GM21367 (cell line): ENCODE results near the gene KCNMA1.
"Not testable (repeated sequence)": the region's sequence is repeated elsewhere in the genome, so short reads cannot be mapped to it uniquely, and the experiment has no call there.

Experiments
- ATAC-seq: cut with Tn5 transposase; IDR thresholded peaks from one replicate; pipeline ENCODE4 v1.9.1; 2021; ENCODE audit not compliant: unreplicated experiment

The KCNMA1 gene

DNA sequence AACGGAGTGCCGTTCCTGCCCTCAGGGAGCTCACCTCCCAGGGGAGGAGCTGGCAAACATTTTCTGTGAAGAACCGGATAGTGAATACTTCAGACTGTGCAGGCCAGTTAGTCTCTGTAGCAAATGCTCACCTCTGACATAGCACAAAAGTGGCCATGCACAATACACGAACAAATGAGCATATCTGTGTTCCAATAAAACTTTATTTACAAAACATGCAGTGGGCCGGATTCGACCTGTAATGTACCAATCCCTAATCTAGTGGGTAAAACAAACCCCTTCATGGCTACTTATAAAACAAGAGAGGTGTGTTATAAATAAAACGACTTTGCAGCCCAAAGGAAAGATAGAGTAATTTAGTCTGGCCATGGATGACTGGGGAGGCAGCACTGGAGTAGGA, 48.7 kb downstream of the KCNMA1 start:
- no peak for ATAC-seq

DNA sequence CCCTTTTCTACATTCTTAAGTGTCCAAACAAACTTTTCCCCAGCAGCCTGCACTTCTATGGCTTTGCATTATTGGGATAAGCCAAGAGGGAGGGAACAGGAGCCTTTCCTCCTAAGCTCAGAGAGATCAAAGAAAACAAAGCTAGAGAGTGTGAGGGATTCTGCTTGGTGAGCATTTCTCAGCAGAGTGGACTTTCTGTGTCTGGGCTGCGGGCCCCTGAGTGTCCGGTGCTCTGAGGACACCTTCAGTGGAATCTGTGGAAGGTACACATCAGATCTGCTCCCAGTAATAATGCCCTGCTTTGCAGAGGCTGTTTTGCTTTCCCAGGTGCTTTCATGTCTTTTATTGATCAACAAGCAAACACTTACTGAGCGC, 50.2 kb downstream of the KCNMA1 start:
- ATAC-seq = no peak

DNA sequence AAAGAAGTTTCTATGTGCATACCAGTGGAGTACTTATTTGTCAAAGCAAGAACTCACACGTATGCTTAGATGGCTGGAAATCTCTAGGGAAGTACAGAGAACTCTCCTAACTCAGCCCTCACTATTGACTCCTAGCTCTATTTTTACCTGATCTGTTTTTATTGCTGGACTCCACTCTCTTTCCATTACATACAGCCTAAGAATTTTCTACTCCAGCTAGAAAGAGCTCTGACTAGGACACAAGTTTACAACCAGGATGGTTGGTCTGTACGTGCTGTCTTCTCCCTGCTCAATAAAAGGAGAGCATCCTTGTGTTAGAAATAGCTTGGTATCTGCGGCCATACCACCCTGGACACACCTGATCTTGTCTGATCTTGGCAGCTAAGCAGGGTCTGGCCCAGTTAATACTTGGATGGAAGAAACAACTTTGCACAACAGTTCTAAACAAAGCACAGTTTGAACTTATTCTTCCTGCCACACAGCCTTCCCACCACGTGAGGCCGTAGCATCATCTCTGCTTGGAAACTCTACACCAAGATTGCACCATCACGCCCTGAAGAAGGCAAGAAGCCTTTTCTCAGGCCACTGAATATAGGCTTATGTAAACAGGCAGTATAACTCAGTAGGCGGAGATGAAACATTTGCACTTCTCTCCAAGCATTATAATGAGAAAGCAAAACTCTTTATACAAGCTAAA, 50.7 kb downstream of the KCNMA1 start:
- no peak for ATAC-seq

- ATAC-seq = no peak
Measured at GRCh38 chr10:77584938-77585337, 52.7 kb downstream of the KCNMA1 start.

DNA sequence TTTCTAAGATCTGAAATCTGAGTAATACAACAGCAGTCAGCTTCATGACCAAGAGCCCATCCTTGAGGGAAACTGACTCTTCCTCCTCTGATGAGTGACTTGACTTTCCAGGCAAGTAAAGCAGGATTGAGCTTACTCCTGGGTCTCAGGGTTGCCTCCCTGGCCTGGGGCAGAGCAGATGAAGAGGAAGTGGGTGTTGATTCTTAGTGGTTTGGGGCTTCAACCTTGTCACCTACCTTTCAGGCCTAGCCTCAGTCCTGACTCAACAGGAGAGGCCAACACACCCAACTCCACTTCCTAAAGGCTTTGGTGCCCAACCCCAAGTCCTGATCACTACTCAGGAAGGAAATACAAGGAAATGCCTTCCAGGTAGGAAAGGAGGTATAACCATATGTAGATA, 54.1 kb downstream of the KCNMA1 start:
- no peak for ATAC-seq

DNA sequence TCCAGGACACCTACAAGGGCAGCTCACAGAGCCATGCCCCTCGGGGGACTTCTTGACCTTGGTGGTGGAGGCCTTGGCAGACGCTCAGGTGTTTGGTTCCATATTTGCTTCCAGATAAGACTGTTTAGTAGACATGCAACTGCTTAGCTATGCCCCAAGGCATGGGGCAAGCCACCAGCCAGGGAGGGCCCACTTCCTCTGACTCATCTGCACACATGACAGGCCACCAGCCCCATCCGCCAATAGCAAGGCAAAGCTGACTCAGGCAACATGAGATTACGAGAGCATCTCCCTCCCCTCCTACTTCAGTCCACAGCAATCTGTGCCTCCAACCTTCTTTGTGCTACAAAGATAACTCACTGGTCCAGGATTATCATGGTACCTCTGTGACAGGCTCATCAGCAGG, 54.9 kb downstream of the KCNMA1 start:
- no peak for ATAC-seq

DNA sequence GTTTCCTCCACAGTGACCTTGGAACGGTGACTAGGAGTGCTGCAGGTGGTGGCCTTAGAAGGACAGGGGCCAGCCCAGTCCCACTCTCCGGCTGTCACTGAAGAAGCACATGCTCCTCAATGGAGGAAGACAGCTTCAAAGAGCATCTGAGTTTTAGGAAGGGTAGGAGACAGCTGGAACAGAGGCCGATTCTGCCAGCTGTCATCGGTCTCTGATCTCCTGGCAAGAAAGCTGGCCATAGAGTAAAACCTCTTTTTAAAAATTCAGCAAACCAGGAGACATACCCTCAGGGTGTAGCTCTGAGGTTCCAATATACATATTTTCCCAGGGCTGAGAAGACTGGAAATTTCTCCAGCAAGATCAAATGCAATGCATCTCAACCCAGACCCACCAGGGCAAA, 55.9 kb downstream of the KCNMA1 start:
- ATAC-seq = no peak

DNA sequence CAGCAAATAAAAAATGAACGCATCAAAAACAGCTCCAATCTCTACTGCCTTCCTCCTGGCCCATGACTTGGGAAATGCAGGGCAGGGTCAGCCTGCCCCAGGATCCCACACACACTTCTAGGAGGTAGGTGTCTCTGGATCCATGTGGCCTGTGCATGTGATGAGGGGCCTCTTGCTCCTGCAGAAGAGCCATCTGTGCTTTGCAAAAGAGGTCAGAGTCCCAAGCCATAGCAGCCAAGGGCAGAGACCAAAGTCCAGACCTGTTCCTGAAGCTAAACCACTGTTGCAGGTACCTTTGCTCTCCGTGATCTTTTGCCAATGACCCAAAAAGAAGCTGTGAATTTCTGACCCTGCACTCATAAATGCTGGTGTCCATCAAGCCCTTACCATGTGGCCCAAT, 57.1 kb downstream of the KCNMA1 start:
- no peak for ATAC-seq

DNA sequence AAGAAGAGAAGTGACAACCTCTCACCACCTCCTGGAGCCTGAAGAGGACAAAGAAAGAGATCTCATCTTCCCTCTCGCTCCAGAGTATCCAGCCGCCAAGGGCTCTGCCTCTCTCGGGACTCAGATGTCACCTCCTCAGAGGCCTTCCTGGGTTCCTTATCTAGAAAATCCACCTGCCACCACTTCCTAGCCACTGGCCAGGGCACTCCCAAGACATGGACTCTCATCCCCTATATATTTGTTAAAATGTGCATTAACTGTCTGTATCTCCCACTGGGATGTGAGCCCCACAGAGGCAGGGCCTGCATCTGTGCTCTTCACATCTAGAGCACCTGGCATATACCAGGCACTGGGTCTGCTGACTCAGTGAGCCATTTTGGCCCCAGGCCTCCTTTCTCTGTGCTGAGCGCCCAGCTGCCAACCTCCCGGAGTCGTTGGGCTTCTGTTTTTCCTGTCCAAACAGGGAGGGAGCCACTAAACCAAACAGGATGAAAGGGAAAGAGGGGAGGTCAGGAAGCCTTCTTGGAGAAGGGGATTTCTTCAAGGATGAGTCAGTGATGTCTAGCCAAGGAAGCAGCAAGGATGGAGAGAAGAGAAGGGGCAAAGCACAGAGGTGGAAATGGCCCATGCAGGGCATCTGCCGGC, 58.9 kb downstream of the KCNMA1 start:
- no peak for ATAC-seq

GRCh38 chr10:77577666-77578229, 59.9 kb downstream of the KCNMA1 start:
- ATAC-seq = no peak

DNA sequence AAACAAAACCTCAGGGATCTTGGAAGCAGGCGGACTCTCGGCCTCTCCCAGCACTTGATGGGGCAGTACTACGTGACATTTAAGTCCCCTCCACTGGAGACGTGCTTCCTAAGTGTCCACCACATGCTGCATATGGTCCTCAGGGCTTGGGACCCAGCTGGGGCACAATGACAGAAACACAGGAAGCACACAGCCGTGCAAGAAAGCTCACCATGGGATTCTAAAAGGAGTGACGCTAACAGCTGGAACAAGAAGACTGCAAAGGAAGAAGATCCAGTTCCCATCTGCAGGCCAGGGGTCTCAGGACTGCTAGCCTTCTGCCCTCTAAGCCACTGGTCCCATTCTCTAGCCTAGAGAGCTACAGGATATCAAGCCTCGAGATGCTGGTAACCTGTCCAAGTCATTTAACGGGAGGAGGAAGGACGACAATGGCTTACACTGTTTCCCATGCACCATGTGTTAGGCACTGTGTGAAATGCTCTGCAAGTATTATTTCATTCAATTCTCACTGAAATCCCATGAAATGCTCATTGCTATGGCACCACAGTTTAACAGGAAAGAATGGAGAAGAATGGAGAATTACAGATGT, 61.1 kb downstream of the KCNMA1 start:
- no peak for ATAC-seq

DNA sequence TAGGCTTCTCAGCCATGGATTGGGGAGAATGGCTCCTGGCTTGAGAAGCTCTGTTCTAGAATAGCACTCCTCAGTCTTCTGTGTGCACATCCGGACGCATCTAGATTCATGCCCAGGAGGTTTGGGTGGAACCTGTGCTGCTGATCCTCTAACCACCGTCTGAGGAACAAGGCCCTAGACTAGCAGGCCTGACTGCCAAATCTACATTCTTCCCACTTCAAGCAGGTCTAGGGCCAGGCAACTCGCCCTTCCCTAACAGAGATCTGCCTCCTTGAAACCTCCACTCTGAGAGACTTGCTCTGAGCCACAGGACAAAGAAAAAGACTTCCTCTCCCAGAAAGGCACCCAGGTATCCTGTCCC, 61.6 kb downstream of the KCNMA1 start:
- ATAC-seq = no peak

DNA sequence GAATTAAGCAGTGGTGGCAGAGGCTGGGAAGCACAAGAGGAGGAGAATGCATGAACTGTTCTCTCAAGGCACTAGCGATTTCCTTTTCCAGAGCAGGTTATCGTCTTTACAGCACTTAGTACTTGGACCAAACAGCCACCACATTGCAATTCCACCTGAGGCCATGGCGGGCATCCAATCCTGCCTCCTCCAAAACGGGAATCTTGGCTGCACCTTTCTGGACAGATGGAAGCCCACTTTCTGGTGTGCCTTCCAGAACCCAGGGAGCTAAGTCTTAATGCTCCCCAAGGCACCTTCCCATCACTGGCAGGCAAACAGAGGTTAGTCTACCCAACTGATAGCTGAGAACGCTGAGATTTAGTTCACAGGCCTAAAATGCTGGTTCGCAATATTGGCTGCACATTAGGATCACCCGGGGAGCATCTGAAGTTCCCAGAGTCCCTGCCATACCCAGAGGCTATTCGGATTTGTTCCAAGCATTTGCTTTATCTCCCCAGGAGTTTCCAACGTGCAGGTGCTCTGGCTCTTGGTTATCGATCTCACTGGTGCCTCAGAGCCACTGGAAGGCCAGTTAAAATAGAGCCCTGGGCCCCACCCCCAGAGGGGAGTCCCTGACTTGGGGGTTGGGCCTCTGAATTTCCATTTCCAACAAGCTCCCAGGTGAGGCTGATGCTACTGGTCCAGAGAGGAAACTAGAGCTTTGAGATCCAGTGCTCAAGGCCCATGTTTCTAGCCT, 62.2 kb downstream of the KCNMA1 start:
- ATAC-seq = no peak

DNA sequence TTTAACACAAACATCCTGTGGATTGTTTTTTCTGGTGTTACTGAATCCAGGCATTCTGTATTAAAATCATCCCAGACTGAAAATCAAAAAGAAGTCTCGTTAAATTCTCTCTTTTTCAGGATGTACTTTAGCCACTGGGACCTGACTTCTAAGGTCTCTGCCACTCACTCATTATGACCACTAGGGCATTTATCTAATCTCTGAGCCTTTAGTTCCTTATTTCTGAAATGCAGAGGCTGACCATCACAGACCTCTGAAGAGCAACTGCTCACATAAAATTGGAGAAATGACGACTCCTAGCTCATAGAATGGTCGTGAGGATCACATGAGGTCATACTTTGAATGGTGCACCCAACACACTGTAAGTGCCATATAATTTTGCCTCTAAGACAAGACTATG, 63.2 kb downstream of the KCNMA1 start:
- ATAC-seq = no peak

GRCh38 chr10:77572520-77572919, 65.1 kb downstream of the KCNMA1 start:
- ATAC-seq = not testable (repeated sequence)

DNA sequence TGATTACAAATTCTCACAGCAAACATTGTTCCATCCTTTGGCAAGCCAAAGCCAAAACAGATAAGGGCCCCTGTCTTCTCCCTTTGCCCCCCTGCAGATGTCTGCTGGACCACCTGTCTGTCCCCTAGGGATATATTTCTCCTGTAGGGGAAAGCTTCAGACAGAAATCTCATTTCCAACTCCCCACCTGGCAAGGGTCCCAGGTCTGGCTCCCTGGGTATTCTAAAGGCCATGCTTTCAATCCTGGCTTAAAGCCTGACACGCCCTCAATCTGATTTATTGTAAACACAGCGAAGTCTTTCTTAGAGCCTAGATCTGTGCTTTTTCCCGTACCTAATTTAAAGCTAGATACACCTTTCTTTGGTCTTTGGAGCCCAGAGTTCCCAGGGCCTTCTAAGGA, 66.1 kb downstream of the KCNMA1 start:
- ATAC-seq = no peak

GRCh38 chr10:77566914-77567566, 70.6 kb downstream of the KCNMA1 start:
- no peak for ATAC-seq

- ATAC-seq = no peak
Measured at GRCh38 chr10:77566236-77566635, 71.4 kb downstream of the KCNMA1 start.

GRCh38 chr10:77565590-77566023, 72.0 kb downstream of the KCNMA1 start:
- no peak for ATAC-seq

DNA sequence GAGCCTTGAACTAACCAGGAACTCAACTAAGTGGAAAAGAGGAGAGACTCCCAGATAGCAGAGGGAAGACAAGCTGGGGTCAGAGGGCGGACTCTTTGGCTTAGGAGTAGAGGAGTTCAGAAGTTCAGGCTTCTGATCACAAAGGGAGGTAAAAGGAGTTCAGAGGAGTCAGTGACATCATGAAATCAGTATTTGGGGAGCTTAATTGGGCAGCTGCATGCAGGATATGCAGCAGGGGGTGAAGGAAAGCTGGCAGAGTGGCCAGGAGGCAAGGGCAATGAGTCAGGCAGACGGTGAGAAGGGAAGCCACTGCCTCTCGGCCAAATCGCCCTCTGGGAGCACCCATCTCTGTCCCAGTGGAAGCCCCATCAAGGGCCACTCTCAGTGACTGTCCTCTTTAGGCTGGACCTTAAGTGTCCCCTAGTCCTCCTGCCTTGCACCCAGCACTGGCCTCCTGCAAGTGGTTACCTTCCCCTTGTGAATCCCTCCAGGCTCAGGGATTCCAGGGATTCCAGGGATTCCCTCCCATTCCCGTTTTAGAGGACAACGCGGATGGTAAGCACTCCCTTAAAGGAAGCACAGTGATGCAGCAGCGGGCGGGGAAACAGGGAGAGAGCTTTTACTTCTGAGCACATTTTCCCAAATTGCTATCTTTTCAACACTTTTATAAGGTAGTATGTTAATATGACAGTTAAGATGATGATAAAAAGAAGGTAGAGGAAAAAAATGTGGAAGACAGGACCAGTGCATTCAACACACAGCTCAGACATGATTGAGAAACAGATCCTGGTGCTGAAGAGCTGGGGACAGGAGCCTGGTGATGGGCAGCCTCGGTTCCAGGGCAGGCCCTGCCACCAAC, 72.6 kb downstream of the KCNMA1 start:
- ATAC-seq = no peak
